Tibial nerve (tissue), 4 donors: ENCODE data around the gene FSTL4. TPM values are rescaled to one million over a fixed set of nuclear protein-coding genes. Genes with fewer than 3 reads are reported as not detected.
"Not testable (repeated sequence)": the region's sequence is repeated elsewhere in the genome, so short reads cannot be mapped to it uniquely, and the experiment has no call there.

Source experiments
- DNase-seq, 2 donors: peaks; one replicate each; pipeline ENCODE4 v3.0.0-alpha.2; 2019; ENCODE audit warnings: low spot score in 2 of 2
- H3K27ac ChIP-seq, 4 donors: fragments of 200-600 bp; sonication (generic) in 3 of 4; one replicate each; pipeline ENCODE4 v1.5.1; 2017 to 2019; ENCODE audit warnings: mild to moderate bottlenecking in 1 of 4
- H3K27me3 ChIP-seq, 2 donors: fragments of 200-600 bp; sonication (generic) in 1 of 2; one replicate each; pipeline versions ENCODE4 v1.5.1 to v1.6.0; 2017 to 2019
- H3K36me3 ChIP-seq, 3 donors: fragments of 200-600 bp; sonication (generic); one replicate each; pipeline ENCODE4 v1.5.1; 2018 to 2019
- H3K4me1 ChIP-seq, 4 donors: fragments of 200-600 bp; sonication (generic) in 3 of 4; one replicate each; pipeline ENCODE4 v1.5.1; 2017 to 2019
- H3K4me3 ChIP-seq, 4 donors: fragments of 200-600 bp; sonication (generic) in 3 of 4; one replicate each; pipeline ENCODE4 v1.5.1; 2017 to 2019; ENCODE audit warnings: mild to moderate bottlenecking in 1 of 4, moderate library complexity in 1 of 4
- H3K9me3 ChIP-seq, 4 donors: fragments of 200-600 bp; sonication (generic) in 3 of 4; one replicate each; pipeline ENCODE4 v1.5.1; 2017 to 2019
- EP300 ChIP-seq, 2 donors: sonication (generic); formaldehyde crosslinking; IDR thresholded peaks; one replicate each; pipeline ENCODE4 v1.6.1; 2017; ENCODE audit warnings: antibody characterized with exemption in 2 of 2, mild to moderate bottlenecking in 1 of 2
- POLR2A ChIP-seq, 2 donors: fragments of 450-650 bp; IDR thresholded peaks; one replicate each; pipeline ENCODE4 v1.6.1; 2017; ENCODE audit warnings: antibody characterized with exemption in 2 of 2, mild to moderate bottlenecking in 2 of 2, moderate library complexity in 2 of 2
- WGBS, 2 donors: methylation state at CpG; one replicate each; pipeline ENCODE4 v1.1.5; 2018; 5-methylcytosine and 5-hydroxymethylcytosine counted together
- total RNA-seq, 4 donors: library from RNA; depleted of rRNA; stranded (reverse); fragments of >200 nt; gene quantifications; one replicate each; pipeline ENCODE4 v1.1.0, GENCODE V29; 2016
- TF ChIP-seq, protein P1 (sequence below), 5 experiments: fragments of 200-600 bp in 3 of 5; fragments of 450-650 bp in 2 of 5; sonication (generic) in 3 of 5; IDR thresholded peaks; one replicate each; pipeline ENCODE4 v1.5.1; 2016 to 2019; ENCODE audit warnings: antibody characterized with exemption in 5 of 5, mild to moderate bottlenecking in 3 of 5, moderate library complexity in 2 of 5

Gene FSTL4
- total RNA-seq, 4 donors from 2014 or later: 0.22 TPM; not detected in 3

DNA sequence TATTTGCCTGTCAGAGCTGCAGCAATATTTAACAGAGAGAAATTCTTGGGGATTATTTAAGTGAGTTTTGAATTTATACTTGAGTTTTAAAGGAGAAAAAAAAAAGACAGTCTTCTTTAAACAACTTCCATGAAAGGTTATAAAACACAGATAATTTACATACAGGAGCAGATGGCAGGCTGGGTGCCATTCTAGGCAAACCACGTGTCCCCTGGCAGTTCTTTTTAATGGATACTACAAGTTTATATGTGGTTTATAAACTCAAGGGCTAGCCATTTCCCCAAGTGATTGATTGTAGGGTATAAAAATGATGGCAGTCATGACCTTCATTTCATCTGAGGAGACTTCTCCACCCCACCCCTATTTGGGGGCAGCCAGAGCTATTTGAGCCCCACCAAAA is 166.6 kb downstream of the FSTL4 start:
- Histone ChIP-seq H3K4me3 (no peak overlapping the region), H3K27ac (no peak overlapping the region), H3K4me1 (no peaks in the 10 kb centered on the region), H3K27me3 (no peaks in the 10 kb centered on the region), H3K9me3 (no peaks in the 10 kb centered on the region), H3K36me3 (no peaks in the 10 kb centered on the region)
- WGBS, 2 donors: 46 to 58% methylated on average over 1 of the region's 1 CpG
- no peak for DNase-seq
- TF ChIP-seq EP300 (IDR thresholded peaks at IDR 0.05): no peak
- no peak for TF ChIP-seq POLR2A (IDR thresholded peaks at IDR 0.05)
- TF ChIP-seq, protein P1, sequence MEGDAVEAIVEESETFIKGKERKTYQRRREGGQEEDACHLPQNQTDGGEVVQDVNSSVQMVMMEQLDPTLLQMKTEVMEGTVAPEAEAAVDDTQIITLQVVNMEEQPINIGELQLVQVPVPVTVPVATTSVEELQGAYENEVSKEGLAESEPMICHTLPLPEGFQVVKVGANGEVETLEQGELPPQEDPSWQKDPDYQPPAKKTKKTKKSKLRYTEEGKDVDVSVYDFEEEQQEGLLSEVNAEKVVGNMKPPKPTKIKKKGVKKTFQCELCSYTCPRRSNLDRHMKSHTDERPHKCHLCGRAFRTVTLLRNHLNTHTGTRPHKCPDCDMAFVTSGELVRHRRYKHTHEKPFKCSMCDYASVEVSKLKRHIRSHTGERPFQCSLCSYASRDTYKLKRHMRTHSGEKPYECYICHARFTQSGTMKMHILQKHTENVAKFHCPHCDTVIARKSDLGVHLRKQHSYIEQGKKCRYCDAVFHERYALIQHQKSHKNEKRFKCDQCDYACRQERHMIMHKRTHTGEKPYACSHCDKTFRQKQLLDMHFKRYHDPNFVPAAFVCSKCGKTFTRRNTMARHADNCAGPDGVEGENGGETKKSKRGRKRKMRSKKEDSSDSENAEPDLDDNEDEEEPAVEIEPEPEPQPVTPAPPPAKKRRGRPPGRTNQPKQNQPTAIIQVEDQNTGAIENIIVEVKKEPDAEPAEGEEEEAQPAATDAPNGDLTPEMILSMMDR (IDR thresholded peaks at IDR 0.05): no peak

DNA sequence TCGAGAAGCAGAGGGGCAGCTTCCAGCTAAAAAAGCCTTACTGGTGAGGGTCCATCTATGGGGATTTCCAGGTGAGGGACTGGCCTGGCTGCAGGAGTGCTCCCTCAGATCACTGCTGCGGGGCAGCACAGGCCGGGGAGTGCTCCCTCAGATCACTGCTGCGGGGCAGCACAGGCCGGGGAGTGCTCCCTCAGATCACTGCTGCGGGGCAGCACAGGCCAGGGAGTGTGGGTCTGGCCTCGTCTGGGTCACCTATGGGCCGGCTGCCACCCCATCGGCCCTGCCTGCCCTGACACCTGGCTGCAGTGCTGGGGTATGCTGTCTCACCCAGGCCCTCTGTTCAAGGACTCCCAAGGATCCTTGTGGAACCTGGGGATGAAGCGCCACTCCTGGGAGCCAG is 167.1 kb downstream of the FSTL4 start:
- DNase-seq, H3K4me3 ChIP-seq, H3K36me3 ChIP-seq, H3K9me3 ChIP-seq, H3K27ac ChIP-seq, H3K4me1 ChIP-seq, H3K27me3 ChIP-seq: not testable (repeated sequence)
- 86 to 93% methylated on average over 2 to 6 of the region's 10 CpGs for WGBS, 2 donors

DNA sequence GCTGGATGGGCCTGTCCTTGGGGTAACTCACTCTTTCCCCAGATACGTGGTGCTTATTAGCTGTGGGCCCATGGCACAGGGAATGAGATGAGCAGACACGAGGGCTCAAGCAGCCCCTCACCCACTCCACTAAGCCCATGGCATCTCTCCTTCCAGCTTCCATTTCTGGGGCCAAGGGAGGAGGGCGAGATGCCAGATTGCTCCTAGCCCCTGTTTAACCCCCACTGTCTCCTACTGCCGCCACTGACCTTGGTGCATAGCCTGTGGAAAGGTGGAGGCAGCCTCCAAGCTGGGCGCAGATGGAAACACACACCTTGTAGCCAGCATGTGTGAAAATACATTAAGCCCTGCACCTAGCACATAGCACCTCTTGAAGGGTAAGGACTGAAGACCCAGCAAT is 167.6 kb downstream of the FSTL4 start:
- 88 to 93% methylated on average over 5 of the region's 5 CpGs for WGBS, 2 donors
- Histone ChIP-seq H3K36me3 (no peaks in the 10 kb centered on the region), H3K4me1 (no peaks in the 10 kb centered on the region), H3K27ac (no peak overlapping the region), H3K9me3 (no peaks in the 10 kb centered on the region), H3K4me3 (no peak overlapping the region), H3K27me3 (no peaks in the 10 kb centered on the region)
- no peak for DNase-seq
- no peak for TF ChIP-seq EP300 (IDR thresholded peaks at IDR 0.05)
- TF ChIP-seq, protein P1 (IDR thresholded peaks at IDR 0.05): no peak
- no peak for TF ChIP-seq POLR2A (IDR thresholded peaks at IDR 0.05)

DNA sequence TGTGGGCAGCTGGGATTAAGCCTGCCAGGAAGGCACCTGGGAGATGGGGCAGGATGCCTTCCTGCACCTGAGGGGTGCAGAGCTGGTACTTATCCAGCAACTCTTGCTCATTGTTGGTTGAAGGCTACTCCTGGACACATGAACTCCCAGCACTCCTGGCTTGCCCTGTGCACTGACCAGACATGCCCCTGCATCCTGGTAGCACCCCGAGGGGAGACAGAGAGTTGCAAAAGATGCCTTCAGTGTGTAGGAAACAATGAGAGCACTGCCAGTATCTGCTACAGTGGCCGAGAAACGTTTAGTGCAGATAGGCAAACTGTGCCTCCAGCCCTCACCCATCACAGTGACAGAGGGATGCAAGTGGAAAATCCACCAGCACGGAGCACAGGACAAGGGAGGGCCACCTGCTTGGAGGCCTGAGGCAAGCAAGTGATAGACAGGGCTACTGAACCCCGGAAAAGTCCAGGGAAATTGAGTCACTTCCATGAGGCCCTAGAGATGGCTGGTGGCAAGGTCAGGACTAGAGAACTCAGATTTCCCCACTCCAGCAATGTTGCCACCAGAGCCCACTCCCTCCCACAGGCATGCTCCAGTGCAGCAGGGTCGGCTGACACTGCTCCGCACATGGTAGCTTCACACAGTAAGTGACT is 171.1 kb downstream of the FSTL4 start:
- Histone ChIP-seq H3K27me3 (no peaks in the 10 kb centered on the region), H3K4me3 (no peak overlapping the region), H3K27ac (peak overlapping the region in 1 of 4 donors; percentile 2), H3K4me1 (no peaks in the 10 kb centered on the region), H3K36me3 (no peaks in the 10 kb centered on the region), H3K9me3 (no peaks in the 10 kb centered on the region)
- 85 to 86% methylated on average over 7 of the region's 7 CpGs for WGBS, 2 donors
- no peak for DNase-seq
- TF ChIP-seq POLR2A (IDR thresholded peaks at IDR 0.05) (no peak), EP300 (IDR thresholded peaks at IDR 0.05) (no peak)
- TF ChIP-seq, protein P1 (IDR thresholded peaks at IDR 0.05): no peak

DNA sequence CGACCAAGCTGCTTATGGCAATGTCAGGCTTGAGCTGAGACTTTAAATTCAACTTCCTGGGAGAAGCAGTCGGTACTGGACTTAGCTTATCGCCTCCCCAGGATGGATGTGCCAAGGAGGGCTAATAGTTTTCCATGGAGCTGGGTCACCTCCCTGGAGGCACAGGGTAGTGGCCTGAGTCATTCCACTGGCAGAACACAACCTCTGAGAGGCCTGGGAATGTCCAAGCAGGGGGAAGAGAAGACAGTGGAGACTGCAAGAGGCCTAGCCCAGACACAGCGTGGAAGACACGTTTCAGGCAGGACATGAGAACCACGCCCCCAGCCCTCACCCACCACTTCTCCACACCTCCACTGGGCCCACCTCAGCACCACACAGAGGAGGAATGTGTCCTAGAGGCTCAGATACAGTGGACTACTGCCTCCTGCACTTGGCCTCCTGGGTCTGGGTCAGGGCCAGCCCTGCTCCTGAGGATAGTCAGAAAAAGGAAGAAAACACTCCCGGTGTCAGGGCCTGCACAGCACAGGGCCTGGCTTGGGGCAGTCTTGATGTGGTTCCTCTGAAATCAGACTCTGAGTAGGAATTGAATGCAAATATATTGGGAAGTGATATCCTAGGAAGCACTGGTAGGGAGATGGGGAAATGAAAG is 171.8 kb downstream of the FSTL4 start:
- TF ChIP-seq EP300 (IDR thresholded peaks at IDR 0.05): no peak
- TF ChIP-seq, protein P1 (IDR thresholded peaks at IDR 0.05): no peak
- TF ChIP-seq POLR2A (IDR thresholded peaks at IDR 0.05): no peak
- DNase-seq: no peak
- Histone ChIP-seq H3K27ac (peak overlapping the region in 1 of 4 donors; percentile 43), H3K9me3 (no peaks in the 10 kb centered on the region), H3K36me3 (no peaks in the 10 kb centered on the region), H3K27me3 (no peaks in the 10 kb centered on the region), H3K4me1 (no peaks in the 10 kb centered on the region), H3K4me3 (no peak overlapping the region)
- 39 to 69% methylated on average over 5 to 7 of the region's 7 CpGs for WGBS, 2 donors
